Measurements from ENCODE around the gene TBC1D9B.
"Not testable (repeated sequence)": the region's sequence is repeated elsewhere in the genome, so short reads cannot be mapped to it uniquely, and the experiment has no call there.

The TBC1D9B gene

DNA sequence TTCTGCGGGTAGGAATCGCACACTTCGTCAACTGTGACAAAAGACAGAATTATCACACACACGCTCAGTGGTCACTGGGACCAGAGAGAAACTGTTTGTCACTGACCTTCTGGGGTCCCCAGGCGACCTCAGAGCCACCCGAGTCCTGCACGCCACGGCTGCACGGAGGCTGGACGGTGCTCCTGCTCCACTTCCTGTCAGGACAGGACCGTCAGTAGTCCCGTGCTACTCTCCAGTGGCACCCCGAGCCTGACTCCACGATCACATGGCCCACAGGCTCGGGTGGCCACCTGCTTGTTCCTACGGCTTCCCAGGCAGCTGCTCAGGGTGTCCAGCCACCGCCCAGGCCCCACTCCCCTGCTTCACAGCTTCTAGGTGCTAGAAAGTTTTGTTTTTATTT, 66.9 kb downstream of the TBC1D9B start:
- no peak for DNase-seq (ENCODE audit: extremely low read depth in 1 of 2, low read depth in 1 of 2)

DNA sequence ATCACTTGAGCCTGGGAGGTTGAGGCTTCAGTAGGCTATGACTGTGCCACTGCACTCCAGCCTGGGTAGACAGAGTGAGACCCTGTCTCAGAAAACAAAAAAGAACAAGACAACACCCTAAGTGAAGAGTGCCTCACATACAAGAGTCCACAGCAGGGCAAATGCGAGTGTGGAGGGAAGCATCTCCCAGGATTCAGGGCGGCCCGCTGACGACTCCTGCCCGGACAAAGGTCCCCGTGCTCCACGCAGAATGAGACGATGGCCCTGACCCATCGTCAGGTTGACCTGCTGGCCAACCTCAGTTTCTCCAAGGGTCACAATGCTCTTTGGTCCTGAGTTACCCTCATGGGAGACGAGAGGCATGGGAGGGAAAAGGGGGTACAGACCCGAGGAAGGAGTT, 67.4 kb downstream of the TBC1D9B start:
- no peak for DNase-seq (ENCODE audit: extremely low read depth in 1 of 2, low read depth in 1 of 2)

DNA sequence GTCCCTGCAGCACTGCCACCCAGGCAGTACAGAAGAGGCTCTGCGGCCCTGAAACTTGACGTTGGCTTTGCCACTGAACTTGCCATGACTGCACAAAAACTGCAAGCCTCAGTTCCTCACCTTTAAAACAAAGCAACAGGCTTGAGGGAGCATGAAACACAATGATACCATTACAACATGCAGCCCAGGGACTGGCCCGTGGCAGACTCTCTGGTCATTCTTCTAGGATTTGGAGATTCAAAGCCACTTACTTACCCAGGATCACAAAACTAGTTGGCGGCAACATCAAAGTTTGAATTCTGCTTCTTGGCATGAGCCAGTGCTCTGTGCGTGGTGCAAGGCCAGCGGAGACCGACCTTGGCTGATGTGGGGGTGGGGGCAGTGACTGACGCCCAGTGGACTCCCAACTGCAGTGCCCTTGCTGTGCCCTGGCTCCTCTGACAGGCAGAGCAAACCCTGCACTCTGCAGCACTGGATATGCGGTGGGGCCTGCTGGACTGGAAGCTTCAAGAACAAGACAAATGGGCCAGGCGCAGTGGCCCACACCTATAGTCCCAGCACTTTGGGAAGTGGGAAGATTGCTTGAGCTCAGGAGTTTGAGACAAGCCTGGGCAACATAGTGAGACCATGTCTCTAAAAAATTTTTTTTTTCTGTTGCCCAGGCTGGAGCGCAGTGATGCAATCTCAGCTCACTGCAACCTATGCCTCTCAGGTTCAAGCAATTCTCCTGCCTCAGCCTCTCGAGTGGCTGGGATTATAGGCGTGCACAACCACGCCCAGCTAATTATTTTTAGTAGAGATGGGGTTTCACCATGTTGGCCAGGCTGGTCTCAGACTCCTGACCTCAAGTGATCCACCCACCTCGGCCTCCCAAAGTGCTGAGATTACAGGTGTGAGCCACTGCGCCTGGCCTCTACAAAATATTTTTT, 68.1 kb downstream of the TBC1D9B start:
- DNase-seq (ENCODE audit: extremely low read depth in 1 of 2, low read depth in 1 of 2) = no peak

DNA sequence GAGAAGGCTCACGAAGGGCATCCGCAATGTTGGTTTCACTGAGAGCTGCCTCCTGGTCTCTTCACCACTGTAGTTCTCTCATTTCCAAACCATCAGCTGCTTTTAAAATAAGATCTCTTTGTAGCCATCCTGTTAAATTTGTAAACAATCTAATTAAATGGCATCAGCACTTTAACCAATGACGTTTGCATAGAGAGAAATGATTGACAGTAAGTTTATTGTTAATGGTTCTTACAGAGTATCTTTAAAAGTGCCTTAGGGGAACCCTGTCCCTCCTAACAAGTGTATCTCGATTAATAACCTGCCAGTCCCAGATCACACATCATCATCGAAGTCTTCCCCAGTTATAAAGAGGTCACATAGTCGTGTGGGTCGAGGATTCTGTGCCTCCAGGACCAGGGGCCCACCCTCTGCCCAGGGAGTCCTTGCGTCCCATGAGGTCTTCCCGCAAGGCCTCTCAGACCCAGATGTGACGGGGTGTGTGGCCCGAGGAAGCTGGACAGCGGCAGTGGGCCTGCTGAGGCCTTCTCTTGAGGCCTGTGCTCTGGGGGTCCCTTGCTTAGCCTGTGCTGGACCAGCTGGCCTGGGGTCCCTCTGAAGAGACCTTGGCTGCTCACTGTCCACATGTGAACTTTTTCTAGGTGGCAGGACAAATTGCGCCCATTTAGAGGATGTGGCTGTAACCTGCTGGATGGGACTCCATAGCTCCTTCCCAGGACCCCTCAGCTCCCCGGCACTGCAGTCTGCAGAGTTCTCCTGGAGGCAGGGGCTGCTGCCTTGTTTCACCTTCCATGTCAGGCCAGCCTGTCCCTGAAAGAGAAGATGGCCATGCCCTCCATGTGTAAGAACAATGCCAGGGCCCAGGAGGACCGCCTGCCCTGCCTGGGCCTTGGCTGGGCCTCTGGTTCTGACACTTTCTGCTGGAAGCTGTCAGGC, 70.4 kb downstream of the TBC1D9B start:
- no peak for DNase-seq (ENCODE audit: extremely low read depth in 1 of 2, low read depth in 1 of 2)

DNA sequence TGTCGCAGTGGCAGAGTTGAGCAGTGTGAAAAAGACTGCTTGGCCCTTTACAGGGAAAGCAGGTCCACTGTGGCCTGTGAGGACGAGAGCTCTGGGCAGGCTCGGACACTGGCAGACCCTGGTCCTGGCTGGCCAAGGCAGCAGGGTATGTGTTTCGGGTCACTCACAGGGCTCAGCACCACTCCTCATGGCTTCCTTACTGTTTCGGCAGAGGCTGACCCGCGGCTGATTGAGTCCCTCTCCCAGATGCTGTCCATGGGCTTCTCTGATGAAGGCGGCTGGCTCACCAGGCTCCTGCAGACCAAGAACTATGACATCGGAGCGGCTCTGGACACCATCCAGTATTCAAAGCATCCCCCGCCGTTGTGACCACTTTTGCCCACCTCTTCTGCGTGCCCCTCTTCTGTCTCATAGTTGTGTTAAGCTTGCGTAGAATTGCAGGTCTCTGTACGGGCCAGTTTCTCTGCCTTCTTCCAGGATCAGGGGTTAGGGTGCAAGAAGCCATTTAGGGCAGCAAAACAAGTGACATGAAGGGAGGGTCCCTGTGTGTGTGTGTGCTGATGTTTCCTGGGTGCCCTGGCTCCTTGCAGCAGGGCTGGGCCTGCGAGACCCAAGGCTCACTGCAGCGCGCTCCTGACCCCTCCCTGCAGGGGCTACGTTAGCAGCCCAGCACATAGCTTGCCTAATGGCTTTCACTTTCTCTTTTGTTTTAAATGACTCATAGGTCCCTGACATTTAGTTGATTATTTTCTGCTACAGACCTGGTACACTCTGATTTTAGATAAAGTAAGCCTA, 71.3 kb downstream of the TBC1D9B start:
- peak in 1 of 2 donors; percentile 37 for DNase-seq (ENCODE audit: extremely low read depth in 1 of 2, low read depth in 1 of 2)

DNA sequence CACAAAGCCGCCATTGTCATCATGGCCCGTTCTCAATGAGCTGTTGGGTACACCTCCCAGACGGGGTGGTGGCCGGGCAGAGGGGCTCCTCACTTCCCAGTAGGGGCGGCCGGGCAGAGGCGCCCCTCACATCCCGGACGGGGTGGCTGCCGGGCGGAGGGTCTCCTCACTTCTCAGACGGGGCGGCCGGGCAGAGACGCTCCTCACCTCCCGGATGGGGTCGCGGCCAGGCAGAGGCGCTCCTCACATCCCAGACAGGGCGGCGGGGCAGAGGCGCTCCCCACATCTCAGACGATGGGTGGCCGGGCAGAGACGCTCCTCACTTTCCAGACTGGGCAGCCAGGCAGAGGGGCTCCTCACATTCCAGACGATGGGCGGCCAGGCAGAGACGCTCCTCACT, 72.8 kb downstream of the TBC1D9B start:
- DNase-seq (ENCODE audit: extremely low read depth in 1 of 2, low read depth in 1 of 2) = not testable (repeated sequence)

DNA sequence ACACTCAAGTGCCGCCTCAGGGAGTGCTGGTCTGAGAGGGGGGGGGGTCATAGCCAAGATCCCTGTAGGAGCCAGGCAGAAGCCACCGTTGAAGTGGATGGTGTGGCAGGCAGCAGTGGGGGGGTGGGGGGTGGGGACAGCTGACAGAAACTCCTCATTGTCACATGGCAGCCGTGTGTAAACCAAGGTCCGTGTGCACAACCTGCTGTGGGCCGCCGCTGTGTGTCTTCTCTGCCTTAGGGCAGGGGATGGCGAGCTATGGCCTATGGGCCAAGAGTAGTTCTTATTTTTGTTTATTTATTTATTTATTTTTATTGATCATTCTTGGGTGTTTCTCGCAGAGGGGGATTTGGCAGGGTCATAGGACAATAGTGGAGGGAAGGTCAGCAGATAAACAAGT, 73.6 kb downstream of the TBC1D9B start:
- DNase-seq (ENCODE audit: extremely low read depth in 1 of 2, low read depth in 1 of 2) = no peak

DNA sequence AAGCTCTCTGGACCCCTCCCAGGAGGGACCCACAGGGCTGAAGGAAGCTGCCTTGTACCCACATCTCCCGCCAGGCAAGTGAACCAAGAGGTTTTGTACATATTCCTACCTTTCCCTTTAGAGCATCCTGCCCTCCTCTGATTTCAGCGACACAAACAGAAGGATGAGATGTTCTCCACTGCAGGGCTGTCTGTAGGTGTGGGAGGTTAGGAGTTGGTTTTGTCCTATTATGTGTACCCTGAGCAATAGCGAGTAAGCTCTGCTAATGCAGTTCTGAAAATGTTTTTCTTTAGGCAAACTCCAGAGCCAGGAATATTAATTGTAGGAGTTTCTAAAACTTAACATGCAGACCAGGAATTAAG, 74.0 kb downstream of the TBC1D9B start:
- no peak for DNase-seq (ENCODE audit: extremely low read depth in 1 of 2, low read depth in 1 of 2)

DNA sequence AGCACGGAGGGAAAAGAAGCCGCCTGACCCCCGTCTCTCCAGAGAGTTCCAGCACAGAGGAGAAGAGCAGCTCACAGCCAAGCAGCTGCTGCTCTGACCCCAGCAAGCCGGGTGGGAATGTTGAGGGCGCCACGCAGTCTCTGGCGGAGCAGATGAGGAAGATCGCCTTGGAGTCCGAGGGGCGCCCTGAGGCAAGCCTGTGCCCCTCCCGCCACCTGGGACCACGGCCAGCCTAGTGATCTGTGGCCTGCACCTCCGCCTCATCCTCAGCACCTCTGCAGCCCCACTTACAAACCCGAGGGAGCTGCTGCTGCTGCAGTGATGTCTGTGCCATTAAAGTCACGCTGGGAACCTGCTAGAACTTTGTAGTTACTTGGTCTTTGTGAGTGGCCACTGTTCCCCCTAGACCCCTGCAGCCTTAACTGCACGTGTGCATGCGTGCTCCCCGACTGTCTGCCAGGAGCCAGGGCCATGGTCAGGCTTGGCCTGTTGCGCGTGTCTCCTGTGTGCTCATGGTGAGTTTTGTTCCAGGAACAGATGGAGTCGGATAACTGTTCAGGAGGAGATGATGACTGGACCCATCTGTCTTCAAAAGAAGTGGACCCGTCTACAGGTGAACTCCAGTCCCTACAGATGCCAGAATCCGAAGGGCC, 74.5 kb downstream of the TBC1D9B start:
- no peak for DNase-seq (ENCODE audit: extremely low read depth in 1 of 2, low read depth in 1 of 2)

DNA sequence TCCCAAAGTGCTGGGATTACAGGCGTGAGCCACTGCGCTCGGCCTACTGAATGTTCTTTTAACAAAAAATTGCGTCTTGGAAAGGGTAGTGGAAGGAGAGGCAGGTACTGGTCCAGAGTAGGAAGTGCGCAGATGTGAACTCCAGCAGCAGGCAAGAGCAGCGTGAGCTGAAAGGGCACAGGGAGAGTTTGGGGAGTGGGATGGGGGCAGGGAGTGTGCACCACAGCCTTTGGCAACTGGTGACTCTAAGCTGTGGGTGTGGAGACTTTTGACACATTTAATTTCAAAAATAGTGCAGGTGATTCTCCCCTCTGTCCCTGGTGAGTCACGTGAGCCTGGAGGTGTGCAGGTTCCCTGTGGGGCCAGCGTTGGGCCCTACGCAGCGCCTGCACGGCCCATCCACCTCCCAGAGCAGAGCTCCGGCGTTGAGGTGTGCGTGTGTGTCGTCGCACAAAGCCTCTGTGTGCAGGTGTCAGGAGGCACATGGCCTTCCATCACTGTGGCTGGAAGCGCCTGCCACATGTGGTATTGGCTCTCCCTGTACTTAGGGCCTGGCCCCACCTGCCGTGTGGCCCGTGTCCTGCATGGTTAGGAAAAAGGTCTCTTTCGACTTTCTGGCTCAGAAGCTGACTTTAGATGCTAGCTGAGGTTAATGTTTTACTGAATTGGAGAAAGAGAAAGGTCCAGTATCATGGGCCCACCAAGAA, 75.5 kb downstream of the TBC1D9B start:
- DNase-seq (ENCODE audit: extremely low read depth in 1 of 2, low read depth in 1 of 2) = no peak

DNA sequence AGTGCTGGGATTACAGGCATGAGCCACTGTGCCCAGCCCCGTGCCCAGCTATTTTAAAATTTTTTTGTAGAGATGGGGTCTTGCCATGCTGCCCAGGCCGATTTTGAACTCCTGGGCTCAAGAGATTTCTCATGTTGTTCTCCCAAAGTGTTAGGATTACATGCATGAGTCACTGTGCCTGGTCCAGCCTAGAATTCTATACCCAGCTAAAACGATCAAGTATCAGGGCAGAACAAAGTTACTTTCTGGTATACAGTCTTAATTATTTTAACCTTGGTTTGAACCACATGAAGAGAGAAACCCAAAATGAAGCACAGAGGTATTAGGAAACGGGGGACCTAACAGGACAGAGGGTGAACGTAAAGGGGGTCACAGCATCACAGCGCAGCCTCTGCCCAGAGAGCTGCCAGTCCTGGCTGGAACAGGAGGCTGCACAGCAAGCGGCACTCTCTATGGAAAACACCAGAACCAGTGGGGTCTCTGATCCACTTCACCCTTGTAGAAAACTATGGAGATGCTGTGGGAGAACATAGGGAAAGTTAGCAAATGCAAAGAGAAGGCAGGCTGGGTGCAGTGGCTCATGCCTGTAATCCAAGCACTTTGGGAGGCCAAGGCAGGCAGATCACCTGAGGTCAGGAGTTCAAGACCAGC, 76.8 kb downstream of the TBC1D9B start:
- no peak for DNase-seq (ENCODE audit: extremely low read depth in 1 of 2, low read depth in 1 of 2)

DNA sequence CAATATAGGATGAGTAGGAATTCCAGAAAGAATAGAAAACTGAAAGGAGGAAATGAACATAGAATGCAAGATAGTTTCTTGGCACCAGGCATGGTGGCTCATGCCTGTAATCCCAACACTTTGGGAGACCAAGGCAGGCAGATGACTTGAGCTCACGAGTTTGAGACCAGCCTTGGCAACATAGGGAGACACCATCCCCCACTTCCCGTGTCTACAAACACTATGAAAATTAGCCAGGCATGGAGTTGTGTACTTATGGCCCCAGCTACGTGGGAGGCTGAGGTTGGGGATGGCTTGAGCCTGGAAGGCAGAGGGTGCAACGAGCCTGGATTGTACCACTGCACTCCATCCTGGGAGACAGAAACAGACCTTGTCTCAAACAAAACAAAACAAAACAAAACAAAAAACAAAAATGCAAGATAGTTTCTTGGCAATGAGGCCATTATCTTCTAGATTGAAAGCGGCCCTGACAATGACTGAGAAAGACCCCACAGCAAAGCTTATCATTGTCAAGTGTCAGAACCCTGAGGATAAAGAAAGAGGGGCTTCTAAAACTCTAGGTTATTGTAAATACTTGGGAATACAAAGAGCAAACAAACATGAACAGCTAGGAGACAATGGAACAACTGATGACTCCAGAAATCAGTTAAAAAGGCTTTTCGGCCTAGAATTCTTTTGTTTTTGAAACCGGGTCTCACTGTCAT, 77.8 kb downstream of the TBC1D9B start:
- DNase-seq (ENCODE audit: extremely low read depth in 1 of 2, low read depth in 1 of 2) = no peak

DNA sequence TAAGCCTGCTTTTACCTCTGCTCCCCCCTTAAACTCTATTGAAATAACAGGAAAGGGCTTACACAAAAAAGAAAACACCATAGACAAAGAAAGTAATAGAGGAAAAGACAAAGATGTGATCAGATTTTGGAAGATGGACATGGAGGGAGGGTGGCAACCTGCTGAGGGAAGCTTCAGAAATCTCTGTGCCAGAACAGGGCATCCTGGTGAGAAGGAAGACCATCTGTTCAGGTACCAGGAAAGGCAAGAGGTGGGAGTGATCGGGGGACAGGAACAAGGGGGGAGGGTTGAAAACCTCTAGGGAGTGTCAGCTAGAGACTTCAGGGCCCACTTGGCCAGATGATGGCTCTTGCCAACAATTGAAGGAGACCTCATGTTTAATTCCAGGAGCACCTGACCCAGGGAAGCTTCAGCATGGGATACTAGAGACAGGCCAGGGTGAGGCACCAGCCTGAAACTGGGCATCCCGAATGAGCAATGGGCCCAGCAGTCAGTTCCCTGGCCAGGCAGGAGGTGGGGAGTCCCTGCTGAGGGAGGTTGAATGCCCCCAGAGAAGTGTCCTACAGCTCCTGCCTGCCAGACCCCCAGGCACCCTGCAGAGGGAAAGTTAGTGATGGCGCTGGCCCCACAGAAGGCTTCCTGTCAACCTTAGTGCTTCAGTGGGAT, 78.8 kb downstream of the TBC1D9B start:
- DNase-seq (ENCODE audit: extremely low read depth in 1 of 2, low read depth in 1 of 2) = no peak

DNA sequence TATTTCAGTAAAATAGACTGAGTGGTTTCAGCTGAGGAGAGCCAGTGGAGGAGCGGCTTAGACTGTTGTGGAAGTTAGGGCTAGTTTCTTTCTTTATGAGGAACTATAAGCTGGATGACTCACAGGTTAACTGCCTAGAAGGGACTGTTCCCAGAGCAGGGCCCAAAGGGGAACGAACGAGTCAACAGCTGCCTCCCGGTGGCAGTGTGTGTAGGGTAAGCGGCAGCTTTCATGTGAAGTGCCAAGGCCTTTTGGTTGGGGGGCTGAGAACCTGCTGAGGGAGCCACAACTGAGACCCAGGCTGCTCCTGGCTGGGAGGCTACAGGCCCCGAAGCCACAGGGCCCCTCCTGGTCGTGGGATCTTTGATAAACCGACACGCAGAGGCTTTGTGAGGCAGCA, 80.0 kb downstream of the TBC1D9B start:
- peak in 1 of 2 donors; percentile 63 for DNase-seq (ENCODE audit: extremely low read depth in 1 of 2, low read depth in 1 of 2)

DNA sequence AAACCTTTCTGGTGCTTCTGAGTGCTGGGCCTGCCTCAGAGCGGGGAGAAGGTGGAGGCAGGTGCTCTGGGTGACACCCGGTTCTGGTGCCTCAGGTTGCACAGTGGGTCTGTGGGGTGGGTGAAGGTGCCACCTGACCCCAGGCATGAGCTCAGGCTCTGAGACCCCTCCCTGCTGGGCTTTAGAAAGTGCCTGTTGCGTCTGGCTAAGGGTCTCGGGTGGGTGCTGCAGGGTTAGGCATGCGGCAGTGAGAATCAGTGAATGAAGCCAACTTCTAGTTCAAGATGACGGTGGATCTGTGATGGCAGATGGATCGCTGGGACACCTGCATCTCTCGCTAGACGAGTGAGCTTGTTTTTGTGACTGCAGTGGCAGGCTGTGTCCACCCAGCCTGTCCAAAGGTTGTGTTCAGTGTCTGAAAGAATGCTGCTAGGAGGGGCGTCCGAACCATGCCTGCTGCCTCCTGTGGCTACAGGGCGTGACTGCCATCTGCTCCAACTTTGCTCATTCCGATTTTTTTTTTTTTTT, 82.0 kb downstream of the TBC1D9B start:
- DNase-seq (ENCODE audit: extremely low read depth in 1 of 2, low read depth in 1 of 2) = no peak

DNA sequence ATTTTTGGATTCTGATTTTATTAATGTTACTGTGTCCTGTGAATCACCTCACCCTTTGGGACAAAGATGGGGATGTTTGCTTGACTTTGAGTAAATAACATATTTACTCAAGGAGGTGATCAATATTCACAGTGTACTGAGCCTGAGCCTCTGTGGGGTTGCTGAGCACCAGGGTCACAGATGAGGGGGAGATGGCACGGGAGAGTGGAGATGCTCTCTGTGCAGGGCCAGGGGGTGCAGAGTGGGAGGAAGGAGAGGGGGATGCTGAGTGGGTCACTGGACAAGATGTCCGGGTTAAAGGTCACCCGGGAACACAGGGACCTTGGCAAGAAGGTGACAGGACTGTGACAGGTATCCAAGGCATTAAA, 83.0 kb downstream of the TBC1D9B start:
- no peak for DNase-seq (ENCODE audit: extremely low read depth in 1 of 2, low read depth in 1 of 2)

DNA sequence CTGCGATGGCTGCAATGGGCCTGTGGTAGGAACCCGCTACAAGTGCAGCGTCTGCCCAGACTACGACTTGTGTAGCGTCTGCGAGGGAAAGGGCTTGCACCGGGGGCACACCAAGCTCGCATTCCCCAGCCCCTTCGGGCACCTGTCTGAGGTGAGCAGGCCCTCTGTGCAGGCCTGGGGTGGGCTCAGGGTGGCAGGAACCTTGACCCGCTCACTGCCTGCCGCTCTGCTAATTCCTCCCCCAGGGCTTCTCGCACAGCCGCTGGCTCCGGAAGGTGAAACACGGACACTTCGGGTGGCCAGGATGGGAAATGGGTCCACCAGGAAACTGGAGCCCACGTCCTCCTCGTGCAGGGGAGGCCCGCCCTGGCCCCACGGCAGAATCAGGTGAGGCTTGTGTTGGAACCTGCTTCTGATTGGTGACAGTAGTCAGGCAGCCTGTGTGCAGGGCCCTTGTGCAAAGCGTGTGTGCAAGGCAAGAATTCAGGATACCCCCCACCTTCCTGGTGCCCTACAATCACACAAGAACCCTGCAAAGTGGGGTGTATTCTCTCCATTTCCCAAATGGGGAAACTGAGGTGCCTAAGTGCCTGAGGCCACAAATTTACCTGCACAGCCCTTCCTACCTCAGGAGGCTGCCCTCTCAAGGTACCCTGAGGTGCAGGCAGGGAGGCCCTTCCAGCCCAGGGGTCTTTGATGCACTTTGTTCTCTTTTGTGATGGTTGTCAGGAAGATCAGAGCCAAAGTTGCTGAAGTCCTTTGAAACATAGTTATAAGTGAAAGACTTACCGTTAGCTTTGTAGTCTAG, 83.6 kb downstream of the TBC1D9B start:
- DNase-seq (ENCODE audit: extremely low read depth in 1 of 2, low read depth in 1 of 2) = no peak
